ENCODE data around the gene SLTM.
"Not testable (repeated sequence)": the region's sequence is repeated elsewhere in the genome, so short reads cannot be mapped to it uniquely, and the experiment has no call there.

The SLTM gene

GRCh38 chr15:58933281-58934113 is at the start of gene SLTM:
Gene SLTM, minus strand, starts transcription at chr15:58933679. Its CDS starts 114 bp downstream, at chr15:58933565.
- peak; percentile 95 for DNase-seq

- no peak for DNase-seq
These were observed 49.8 kb upstream of the SLTM start for GRCh38 chr15:58983261-58983660.

GRCh38 chr15:58981808-58982475 is 48.5 kb upstream of the SLTM start:
- DNase-seq = no peak

- DNase-seq = no peak
These were observed 47.0 kb upstream of the SLTM start for GRCh38 chr15:58980351-58980939.

- DNase-seq = no peak
These were observed 44.4 kb upstream of the SLTM start for GRCh38 chr15:58977887-58978286.

GRCh38 chr15:58967479-58967878 is 34.0 kb upstream of the SLTM start:
- DNase-seq = no peak

GRCh38 chr15:58966698-58967097 is 33.2 kb upstream of the SLTM start:
- DNase-seq = no peak

GRCh38 chr15:58962662-58963565 is 29.4 kb upstream of the SLTM start:
- DNase-seq = no peak

- DNase-seq = no peak
These were observed 28.7 kb upstream of the SLTM start for GRCh38 chr15:58962136-58962535.

- DNase-seq = no peak
These were observed 25.3 kb upstream of the SLTM start for GRCh38 chr15:58958811-58959210.

GRCh38 chr15:58957101-58957973 is 23.9 kb upstream of the SLTM start:
- peak; percentile 30 for DNase-seq

- DNase-seq = no peak
These were observed 19.3 kb upstream of the SLTM start for GRCh38 chr15:58952751-58953150.

- DNase-seq = no peak
These were observed 18.0 kb upstream of the SLTM start for GRCh38 chr15:58951388-58952007.

GRCh38 chr15:58947179-58947578 is 13.7 kb upstream of the SLTM start:
- DNase-seq = no peak

- DNase-seq = not testable (repeated sequence)
These were observed 1.5 kb upstream of the SLTM start for GRCh38 chr15:58934974-58935373.

- no peak for DNase-seq
These were observed 1.0 kb upstream of the SLTM start for GRCh38 chr15:58934521-58934920.

GRCh38 chr15:58934114-58934447 is 602 bp upstream of the SLTM start:
- DNase-seq = no peak

GRCh38 chr15:58932710-58933280 is 684 bp downstream of the SLTM start:
- no peak for DNase-seq

- no peak for DNase-seq
These were observed 1.4 kb downstream of the SLTM start for GRCh38 chr15:58931987-58932588.

- DNase-seq = no peak
These were observed 3.5 kb downstream of the SLTM start for GRCh38 chr15:58929891-58930416.

Data from stimulated activated CD4-positive, alpha-beta T cell treated with anti-CD3 and anti-CD28 coated beads, Interleukin-4, amount 100 ng/mL, for 1 hour (primary cell).